Measurements from ENCODE around the gene RUNX1.

- TF ChIP-seq CTCF (IDR thresholded peaks at IDR 0.05 in 2 of 3, conservative IDR thresholded peaks at IDR 0.05 in 1 of 3; ENCODE audit: control insufficient read depth in 2 of 3, extremely low read depth in 1 of 3, insufficient read depth in 1 of 3, low read depth in 3 of 3, low read length in 3 of 3): no peak
- no peak for TF ChIP-seq POLR2A (IDR thresholded peaks at IDR 0.05; ENCODE audit: low read depth, low read length)
These were observed 308.9 kb downstream of the RUNX1 start for GRCh38 chr21:34740198-34740597.

Measured in GM12878 (cell line).